GM21619 (cell line): ENCODE measurements around the gene CDCP1.
"Not testable (repeated sequence)": the region's sequence is repeated elsewhere in the genome, so short reads cannot be mapped to it uniquely, and the experiment has no call there.

Source experiments
- ATAC-seq: cut with Tn5 transposase; IDR thresholded peaks from one replicate; pipeline ENCODE4 v1.9.1; 2021; ENCODE audit not compliant: unreplicated experiment

CDCP1 gene

GRCh38 chr3:45088543-45089358 lies 57.4 kb downstream of the CDCP1 start:
- ATAC-seq, result no peak

GRCh38 chr3:45087155-45087554 lies 59.0 kb downstream of the CDCP1 start:
- ATAC-seq, result no peak

- ATAC-seq, result no peak
Measured at GRCh38 chr3:45084820-45085816, 61.1 kb downstream of the CDCP1 start.

GRCh38 chr3:45084361-45084760 lies 61.8 kb downstream of the CDCP1 start:
- ATAC-seq, result no peak

GRCh38 chr3:45083023-45083422 lies 63.2 kb downstream of the CDCP1 start:
- ATAC-seq, result no peak

- no peak for ATAC-seq
Measured at GRCh38 chr3:45082142-45082538, 64.0 kb downstream of the CDCP1 start.

GRCh38 chr3:45081506-45082141 lies 64.6 kb downstream of the CDCP1 start:
- no peak for ATAC-seq

GRCh38 chr3:45080824-45081223 lies 65.4 kb downstream of the CDCP1 start:
- no peak for ATAC-seq

- no peak for ATAC-seq
Measured at GRCh38 chr3:45079715-45080114, 66.5 kb downstream of the CDCP1 start.

GRCh38 chr3:45078910-45079522 lies 67.2 kb downstream of the CDCP1 start:
- no peak for ATAC-seq

GRCh38 chr3:45078256-45078655 lies 67.9 kb downstream of the CDCP1 start:
- ATAC-seq, result not testable (repeated sequence)

- no peak for ATAC-seq
Measured at GRCh38 chr3:45075821-45076625, 70.2 kb downstream of the CDCP1 start.

GRCh38 chr3:45071075-45071474 lies 75.1 kb downstream of the CDCP1 start:
- no peak for ATAC-seq

GRCh38 chr3:45067941-45068340 lies 78.2 kb downstream of the CDCP1 start:
- no peak for ATAC-seq

GRCh38 chr3:45067486-45067885 lies 78.7 kb downstream of the CDCP1 start:
- ATAC-seq, result no peak

GRCh38 chr3:45066109-45066801 lies 79.9 kb downstream of the CDCP1 start:
- no peak for ATAC-seq

GRCh38 chr3:45065373-45065720 lies 80.8 kb downstream of the CDCP1 start:
- ATAC-seq, result no peak

GRCh38 chr3:45064512-45065372 lies 81.4 kb downstream of the CDCP1 start:
- no peak for ATAC-seq

- ATAC-seq, result no peak
Measured at GRCh38 chr3:45062697-45063070, 83.5 kb downstream of the CDCP1 start.
